ENCODE data around the gene CCDC175.

The CCDC175 gene

GRCh38 chr14:59538936-59539335, 37.7 kb downstream of the CCDC175 start:
- no peak for DNase-seq

DNA sequence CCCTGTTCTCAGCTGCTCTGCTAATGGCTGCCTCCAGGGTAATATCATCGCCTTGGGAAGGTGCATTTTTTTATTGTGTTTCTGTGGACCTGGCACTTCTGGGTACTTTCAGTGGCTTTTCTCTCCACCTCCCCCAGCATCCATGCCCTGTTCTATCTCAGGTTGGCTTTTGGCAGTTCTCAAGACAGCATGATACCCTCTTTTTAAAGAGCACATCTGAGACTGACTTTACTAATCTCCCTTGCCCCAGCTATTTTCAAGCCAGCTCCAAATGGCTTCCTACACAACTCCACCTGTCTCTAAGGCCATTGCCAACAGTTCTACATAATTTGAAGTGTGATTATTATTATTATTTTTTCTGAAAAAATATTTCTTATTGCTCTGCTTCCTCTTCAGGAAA, 39.1 kb downstream of the CCDC175 start:
- DNase-seq, result no peak

DNA sequence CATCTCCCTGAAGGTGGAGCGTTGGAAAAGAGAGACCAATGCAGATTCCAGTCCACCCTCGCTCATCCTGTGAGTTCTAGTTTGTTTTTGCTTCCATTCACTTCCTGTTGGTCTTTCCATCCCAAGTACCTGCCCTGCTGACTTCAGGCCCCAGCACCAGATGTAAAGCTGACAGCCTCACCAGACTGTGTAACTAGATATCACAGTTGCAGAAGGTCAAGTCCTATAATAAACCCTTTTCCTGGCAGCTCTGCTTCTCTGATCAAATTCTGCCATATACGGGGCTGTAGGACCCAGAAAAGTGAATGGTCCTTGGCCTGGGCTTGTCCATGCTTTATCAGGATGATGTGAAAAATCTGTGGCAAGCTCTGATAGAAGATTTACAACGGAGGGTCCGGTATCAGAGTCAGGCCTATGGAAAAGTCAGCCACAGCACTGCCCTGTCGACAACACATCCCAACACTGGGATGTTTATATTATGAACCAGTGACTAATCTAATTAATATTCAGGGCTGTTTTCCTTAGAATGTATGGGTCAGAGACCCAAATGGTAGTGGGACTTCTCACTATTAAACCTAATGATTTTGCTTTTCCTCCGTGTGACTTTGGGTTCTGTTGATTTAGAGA, 42.1 kb downstream of the CCDC175 start:
- no peak for DNase-seq

- DNase-seq, result no peak
Observed at GRCh38 chr14:59532419-59532818, 44.2 kb downstream of the CCDC175 start.

DNA sequence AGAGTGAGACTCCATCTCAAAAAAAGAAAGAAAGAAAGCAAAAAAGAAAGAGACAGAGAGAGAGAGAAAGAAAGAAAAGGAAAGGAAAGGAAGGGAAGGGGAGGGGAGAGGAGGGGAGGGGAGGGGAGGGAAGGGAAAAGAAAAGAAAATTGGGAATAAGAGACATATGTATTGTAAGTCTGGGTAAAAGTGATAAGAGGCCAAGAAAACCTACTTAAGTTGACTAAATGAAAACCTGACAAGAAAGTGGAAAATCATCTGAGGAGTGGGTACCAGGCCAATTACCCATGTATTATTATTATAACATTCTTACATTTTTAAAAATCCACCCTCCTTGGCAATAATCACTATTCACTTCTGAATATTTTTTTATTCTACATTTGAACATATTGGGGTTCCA, 46.3 kb downstream of the CCDC175 start:
- no peak for DNase-seq

GRCh38 chr14:59529189-59529588, 47.4 kb downstream of the CCDC175 start:
- DNase-seq, result no peak

GRCh38 chr14:59520224-59520623, 56.4 kb downstream of the CCDC175 start:
- DNase-seq, result no peak

DNA sequence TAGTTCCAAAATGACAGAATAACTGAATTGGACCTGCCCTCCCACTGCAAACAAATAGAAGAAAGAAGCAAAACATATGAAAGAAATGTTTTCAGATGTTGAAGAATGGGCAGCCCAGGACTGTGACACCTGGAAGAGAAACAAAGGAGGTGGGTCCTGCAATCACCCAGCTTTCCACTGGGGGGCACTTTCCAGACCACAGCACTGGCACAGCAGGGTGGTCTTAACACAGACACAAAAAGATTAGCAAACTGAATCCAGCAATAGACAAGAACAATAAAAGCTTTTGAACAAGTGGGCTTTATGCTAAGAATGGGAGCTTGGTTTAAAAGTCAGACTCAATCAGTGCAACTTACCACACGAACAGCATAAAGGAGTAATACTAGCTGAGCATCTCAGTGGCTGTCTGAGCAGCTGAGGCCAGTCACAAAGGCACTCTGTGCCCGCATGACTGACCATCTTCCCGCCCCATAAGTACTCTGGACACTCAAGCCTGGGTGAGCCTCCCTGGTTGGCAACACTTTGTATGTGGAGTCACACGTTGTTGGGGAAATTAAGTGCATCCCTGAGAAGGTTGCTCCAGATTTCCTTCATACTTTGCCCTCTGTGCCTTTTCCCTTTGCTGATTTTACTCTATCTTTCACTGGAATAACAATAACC, 64.6 kb downstream of the CCDC175 start:
- DNase-seq, result no peak

DNA sequence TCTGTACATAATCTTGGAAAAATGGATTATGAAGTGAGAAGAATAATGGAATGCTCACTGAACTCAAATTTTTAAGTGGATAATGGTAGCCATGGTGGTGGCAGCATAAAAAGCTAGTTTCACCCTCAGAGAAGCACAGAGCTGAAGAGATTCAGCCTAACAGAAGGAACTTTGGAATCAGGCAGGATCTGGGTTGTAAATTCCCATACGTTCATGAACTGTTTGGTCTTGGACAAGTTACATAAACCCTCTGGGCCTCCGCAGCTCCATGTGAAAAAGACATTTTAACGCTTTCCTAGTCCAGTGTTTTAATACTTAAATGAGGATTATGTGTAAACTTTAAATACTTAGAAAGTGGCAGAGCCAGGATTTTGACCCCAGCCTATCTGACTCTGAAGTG, 65.6 kb downstream of the CCDC175 start:
- DNase-seq, result no peak

GRCh38 chr14:59510001-59510400, 66.6 kb downstream of the CCDC175 start:
- no peak for DNase-seq

GRCh38 chr14:59509101-59509500, 67.5 kb downstream of the CCDC175 start:
- no peak for DNase-seq

- no peak for DNase-seq
Observed at GRCh38 chr14:59507752-59508103, 68.9 kb downstream of the CCDC175 start.

GRCh38 chr14:59507063-59507751, 69.4 kb downstream of the CCDC175 start:
- DNase-seq, result peak; percentile 75

DNA sequence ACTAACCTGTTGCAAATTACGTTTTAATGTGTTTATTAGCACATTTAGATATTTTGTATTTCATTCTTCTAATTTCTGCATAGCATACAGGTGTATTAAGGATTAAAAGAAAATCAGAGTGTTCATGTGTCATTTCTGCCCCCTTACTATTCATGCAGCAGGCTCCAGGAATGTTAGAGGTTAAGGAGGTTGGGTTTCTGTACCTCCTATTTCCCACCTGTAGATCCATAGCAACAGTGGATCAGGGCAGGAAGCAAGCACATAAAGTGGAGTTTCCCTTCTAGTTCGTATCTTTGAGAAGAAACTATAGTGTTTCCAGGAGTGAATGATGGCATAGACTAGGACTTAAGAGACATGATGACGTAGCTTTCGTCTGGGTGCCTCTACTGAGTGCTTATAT, 73.4 kb downstream of the CCDC175 start:
- no peak for DNase-seq

- DNase-seq, result no peak
Observed at GRCh38 chr14:59500732-59501131, 75.9 kb downstream of the CCDC175 start.

DNA sequence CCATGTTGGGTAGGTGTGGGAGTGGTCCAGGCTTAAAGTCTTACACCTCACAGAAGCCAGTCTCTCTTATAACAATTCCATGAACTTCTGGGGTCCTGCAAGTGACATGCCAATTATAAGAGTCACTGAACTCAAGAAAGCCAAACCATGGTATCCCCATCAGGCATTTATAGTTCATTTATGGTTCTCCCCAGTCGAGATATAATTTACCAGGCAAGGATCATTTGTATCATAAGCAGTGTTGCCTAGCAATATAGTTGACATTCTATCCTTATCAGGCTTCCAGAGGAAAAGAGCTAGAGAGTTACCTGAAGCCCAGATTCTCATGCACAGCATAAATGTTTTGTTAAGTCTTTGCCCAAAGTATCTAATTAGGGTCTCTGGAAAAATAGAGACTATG, 84.2 kb downstream of the CCDC175 start:
- DNase-seq, result no peak

- no peak for DNase-seq
Observed at GRCh38 chr14:59490756-59491155, 85.9 kb downstream of the CCDC175 start.

- DNase-seq, result no peak
Observed at GRCh38 chr14:59484639-59485175, 91.9 kb downstream of the CCDC175 start.

- DNase-seq, result peak; percentile 99
Observed at GRCh38 chr14:59483819-59484638, 92.6 kb downstream of the CCDC175 start, which contains the start of the genes JKAMP and L3HYPDH. JKAMP (plus strand) TSS chr14:59484517; CDS start chr14:59484590, 73 bp downstream. L3HYPDH (minus strand) TSS chr14:59484408; CDS start chr14:59484316, 92 bp downstream.

GRCh38 chr14:59483363-59483762, 93.2 kb downstream of the CCDC175 start:
- DNase-seq, result no peak

GRCh38 chr14:59482541-59483331, 93.9 kb downstream of the CCDC175 start:
- no peak for DNase-seq

GRCh38 chr14:59481871-59482540, 94.6 kb downstream of the CCDC175 start:
- DNase-seq, result no peak

Measured in activated effector memory CD4-positive, alpha-beta T cell treated with anti-CD3 and anti-CD28 coated beads, Interleukin-2, amount 50 U/mL, for 16 hours (primary cell).